Neural progenitor cell (in vitro differentiated cells): ENCODE data around the gene EGFL6. TPM values are rescaled to one million over a fixed set of nuclear protein-coding genes. Genes with fewer than 3 reads are reported as not detected.

Source experiments
- DNase-seq: peaks from one replicate; pipeline ENCODE4 v3.0.0-alpha.2; 2016; ENCODE audit warnings: low spot score
- H2AFZ ChIP-seq: fragments of 200-600 bp; sonication (generic); replicated peaks from 2 replicates; pipeline ENCODE4 v1.6.1; 2016; ENCODE audit warnings: antibody characterized with exemption
- H3F3A ChIP-seq: fragments of 200-600 bp; sonication (generic); 2 replicates; pipeline ENCODE4 v1.6.1; 2016; ENCODE audit warnings: antibody characterized with exemption, low read depth
- H3K27ac ChIP-seq: fragments of 200-600 bp; sonication (generic); 2 replicates; pipeline ENCODE4 v1.5.1; 2016; ENCODE audit warnings: mild to moderate bottlenecking
- H3K27me3 ChIP-seq: fragments of 200-600 bp; sonication (generic); 2 replicates; pipeline ENCODE4 v1.6.1; 2016; ENCODE audit warnings: mild to moderate bottlenecking, moderate library complexity
- H3K36me3 ChIP-seq: fragments of 200-600 bp; sonication (generic); 2 replicates; pipeline ENCODE4 v1.5.1; 2016
- H3K4me1 ChIP-seq: fragments of 200-600 bp; sonication (generic); 2 replicates; pipeline ENCODE4 v1.6.1; 2016; ENCODE audit warnings: mixed run types
- H3K4me2 ChIP-seq: fragments of 200-600 bp; sonication (generic); 2 replicates; pipeline ENCODE4 v1.6.1; 2016
- H3K4me3 ChIP-seq: fragments of 200-600 bp; sonication (generic); 2 replicates; pipeline ENCODE4 v1.5.1; 2016
- H3K79me2 ChIP-seq: fragments of 200-600 bp; sonication (generic); 2 replicates; pipeline ENCODE4 v1.6.1; 2016; ENCODE audit warnings: low read depth
- H3K9ac ChIP-seq: fragments of 200-600 bp; sonication (generic); 2 replicates; pipeline ENCODE4 v1.6.1; 2016
- H3K9me3 ChIP-seq: fragments of 200-600 bp; sonication (generic); 2 replicates; pipeline ENCODE4 v1.5.1; 2016; ENCODE audit warnings: low read depth
- H4K20me1 ChIP-seq: fragments of 200-600 bp; sonication (generic); 2 replicates; pipeline ENCODE4 v1.6.1; 2016; ENCODE audit warnings: low read depth
- H3K27ac Mint-ChIP-seq: 3 replicates; pipeline ENCODE4 v1.8.0; 2021; ENCODE audit warnings: mixed read lengths
- H3K27me3 Mint-ChIP-seq: 2 replicates; pipeline ENCODE4 v1.8.0; 2022; ENCODE audit warnings: low read depth, mild to moderate bottlenecking, inconsistent platforms, moderate library complexity, mixed read lengths; ENCODE audit not compliant: insufficient read depth
- H3K36me3 Mint-ChIP-seq: 3 replicates; pipeline ENCODE4 v1.8.0; 2021; ENCODE audit warnings: mixed read lengths
- H3K4me1 Mint-ChIP-seq: 3 replicates; pipeline ENCODE4 v1.8.0; 2021; ENCODE audit warnings: mixed read lengths
- H3K4me3 Mint-ChIP-seq: 3 replicates; pipeline ENCODE4 v1.8.0; 2021; ENCODE audit warnings: mild to moderate bottlenecking, moderate library complexity, mixed read lengths
- H3K9me3 Mint-ChIP-seq: 3 replicates; pipeline ENCODE4 v1.8.0; 2020; ENCODE audit warnings: mixed read lengths
- EZH2 ChIP-seq: fragments of 200-600 bp; sonication (generic); IDR thresholded peaks from 2 replicates; pipeline ENCODE4 v1.6.1; 2017; ENCODE audit warnings: antibody characterized with exemption, mild to moderate bottlenecking, moderate library complexity
- EZH2phosphoT487 ChIP-seq: fragments of 200-600 bp; sonication (generic); IDR thresholded peaks from 2 replicates; pipeline ENCODE4 v1.6.1; 2017; ENCODE audit warnings: antibody characterized with exemption
- total RNA-seq: library from RNA; depleted of rRNA; stranded (reverse); fragments of >200 nt; gene quantifications from 2 replicates; pipeline ENCODE4 v1.2.3, GENCODE V29; 2015; ENCODE audit warnings: low replicate concordance
- TF ChIP-seq, protein P1 (sequence below): fragments of 200-600 bp; sonication (generic); IDR thresholded peaks from 2 replicates; pipeline ENCODE4 v1.5.1; 2017; ENCODE audit warnings: antibody characterized with exemption, mild to moderate bottlenecking

The EGFL6 gene
- total RNA-seq, 1 donor from 2014 or later: 1.2 TPM

DNA sequence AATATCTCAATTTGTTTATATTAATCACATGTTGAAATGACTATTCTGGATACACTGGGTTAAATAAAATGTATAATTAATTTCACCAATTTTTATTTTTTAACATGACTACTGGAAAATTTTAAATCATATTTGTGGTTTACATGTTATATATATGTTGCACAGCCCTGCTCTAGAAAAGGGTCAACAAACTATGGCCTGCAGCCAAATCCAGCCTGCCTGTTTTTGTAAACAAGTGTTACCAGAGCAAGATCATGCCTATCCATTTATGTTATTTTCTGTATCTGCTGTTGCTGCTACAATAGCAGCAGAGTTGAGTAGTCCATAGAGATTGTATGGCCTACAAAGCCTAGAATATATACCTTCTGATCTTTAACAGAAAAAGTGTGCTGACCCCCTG lies 84.7 kb downstream of the EGFL6 start:
- no peaks in the 10 kb centered on the region for H3K27me3 Mint-ChIP-seq

GRCh38 chrX:13655674-13656073 lies 86.3 kb downstream of the EGFL6 start:
- Histone ChIP-seq H3K4me2 (no peak overlapping the region), H3F3A (peaks cover 12% of the 10 kb centered on the region), H3K27ac (no peak overlapping the region), H3K36me3 (peaks cover 4% of the 10 kb centered on the region), H3K4me1 (no peaks in the 10 kb centered on the region), H3K27me3 (no peaks in the 10 kb centered on the region), H3K4me3 (no peak overlapping the region), H2AFZ (no peak overlapping the region), H3K79me2 (no peaks in the 10 kb centered on the region), H3K9ac (no peak overlapping the region), H4K20me1 (no peaks in the 10 kb centered on the region), H3K9me3 (no peaks in the 10 kb centered on the region)
- no peak for DNase-seq
- H3K36me3 Mint-ChIP-seq: no peaks in the 10 kb centered on the region
- peaks cover 11% of the 10 kb centered on the region for H3K4me1 Mint-ChIP-seq
- no peaks in the 10 kb centered on the region for H3K9me3 Mint-ChIP-seq
- TF ChIP-seq EZH2 (no peak), EZH2phosphoT487 (no peak)
- TF ChIP-seq, protein P1, sequence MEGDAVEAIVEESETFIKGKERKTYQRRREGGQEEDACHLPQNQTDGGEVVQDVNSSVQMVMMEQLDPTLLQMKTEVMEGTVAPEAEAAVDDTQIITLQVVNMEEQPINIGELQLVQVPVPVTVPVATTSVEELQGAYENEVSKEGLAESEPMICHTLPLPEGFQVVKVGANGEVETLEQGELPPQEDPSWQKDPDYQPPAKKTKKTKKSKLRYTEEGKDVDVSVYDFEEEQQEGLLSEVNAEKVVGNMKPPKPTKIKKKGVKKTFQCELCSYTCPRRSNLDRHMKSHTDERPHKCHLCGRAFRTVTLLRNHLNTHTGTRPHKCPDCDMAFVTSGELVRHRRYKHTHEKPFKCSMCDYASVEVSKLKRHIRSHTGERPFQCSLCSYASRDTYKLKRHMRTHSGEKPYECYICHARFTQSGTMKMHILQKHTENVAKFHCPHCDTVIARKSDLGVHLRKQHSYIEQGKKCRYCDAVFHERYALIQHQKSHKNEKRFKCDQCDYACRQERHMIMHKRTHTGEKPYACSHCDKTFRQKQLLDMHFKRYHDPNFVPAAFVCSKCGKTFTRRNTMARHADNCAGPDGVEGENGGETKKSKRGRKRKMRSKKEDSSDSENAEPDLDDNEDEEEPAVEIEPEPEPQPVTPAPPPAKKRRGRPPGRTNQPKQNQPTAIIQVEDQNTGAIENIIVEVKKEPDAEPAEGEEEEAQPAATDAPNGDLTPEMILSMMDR: no peak
- no peak overlapping the region for H3K4me3 Mint-ChIP-seq
- no peak overlapping the region for H3K27ac Mint-ChIP-seq
- no peaks in the 10 kb centered on the region for H3K27me3 Mint-ChIP-seq

More for the DNA sequence above, 84.7 kb downstream of the EGFL6 start:
- Histone ChIP-seq H3K27me3 (no peaks in the 10 kb centered on the region), H3K36me3 (no peaks in the 10 kb centered on the region), H4K20me1 (no peaks in the 10 kb centered on the region), H3K4me3 (peak overlapping the region; percentile 54), H3K4me2 (peak overlapping the region; percentile 85), H3K79me2 (no peaks in the 10 kb centered on the region), H3K9ac (no peak overlapping the region), H3K9me3 (no peaks in the 10 kb centered on the region), H3K4me1 (no peaks in the 10 kb centered on the region), H3F3A (peaks cover 12% of the 10 kb centered on the region), H3K27ac (no peak overlapping the region), H2AFZ (no peak overlapping the region)
- H3K36me3 Mint-ChIP-seq: no peaks in the 10 kb centered on the region
- peaks cover 9% of the 10 kb centered on the region for H3K4me1 Mint-ChIP-seq
- no peak for DNase-seq
- H3K4me3 Mint-ChIP-seq: peak overlapping the region; percentile 90
- TF ChIP-seq EZH2 (no peak), EZH2phosphoT487 (no peak)
- TF ChIP-seq, protein P1: no peak
- H3K27ac Mint-ChIP-seq: no peak overlapping the region
- no peaks in the 10 kb centered on the region for H3K9me3 Mint-ChIP-seq

DNA sequence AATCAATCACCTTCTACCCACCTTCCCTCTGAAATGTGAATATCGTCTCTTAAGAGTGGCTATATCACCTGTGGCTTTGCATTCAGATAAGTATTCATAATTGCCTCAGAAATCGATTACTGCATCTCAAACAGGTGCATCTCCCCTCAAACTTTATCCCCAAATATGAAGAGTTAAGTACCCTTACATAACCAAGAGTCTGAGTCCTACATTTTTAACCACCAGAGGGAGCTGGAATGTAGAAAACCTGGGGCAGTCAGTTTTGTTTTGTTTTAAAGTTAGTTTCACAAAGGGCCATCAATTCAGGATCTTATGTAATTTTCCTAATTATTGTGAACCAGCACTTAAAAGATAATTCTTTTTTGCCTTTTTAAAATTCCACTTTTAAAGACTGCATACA lies 89.2 kb downstream of the EGFL6 start:
- H3K36me3 Mint-ChIP-seq: no peaks in the 10 kb centered on the region
- H3K4me3 Mint-ChIP-seq: no peak overlapping the region
- H3K4me3 ChIP-seq: no peak overlapping the region
- H3K4me1 Mint-ChIP-seq: peaks cover 8% of the 10 kb centered on the region
- peak overlapping the region; percentile 55 for H3K27ac Mint-ChIP-seq
- TF ChIP-seq EZH2: no peak
- TF ChIP-seq, protein P1: peak; percentile 72
- no peaks in the 10 kb centered on the region for H4K20me1 ChIP-seq
- no peaks in the 10 kb centered on the region for H3K4me1 ChIP-seq
- no peaks in the 10 kb centered on the region for H3K79me2 ChIP-seq
- peaks cover 6% of the 10 kb centered on the region for H3F3A ChIP-seq
- no peak overlapping the region for H3K9ac ChIP-seq
- peak overlapping the region; percentile 95 for H2AFZ ChIP-seq
- DNase-seq: peak; percentile 44
- peaks cover 4% of the 10 kb centered on the region for H3K36me3 ChIP-seq
- no peaks in the 10 kb centered on the region for H3K9me3 ChIP-seq
- H3K9me3 Mint-ChIP-seq: no peaks in the 10 kb centered on the region
- no peaks in the 10 kb centered on the region for H3K27me3 ChIP-seq
- no peak overlapping the region for H3K4me2 ChIP-seq
- H3K27ac ChIP-seq: no peak overlapping the region
- no peaks in the 10 kb centered on the region for H3K27me3 Mint-ChIP-seq
